ENCODE measurements around the gene AOAH.

- no peak for TF ChIP-seq CTCF (IDR thresholded peaks at IDR 0.05)
- TF ChIP-seq POLR2A (IDR thresholded peaks at IDR 0.05) = no peak
These were observed 42.2 kb downstream of the AOAH start for GRCh38 chr7:36682102-36682501.

Data from esophagus squamous epithelium (tissue), 4 donors.